ENCODE data around the gene DUSP7. TPM values are rescaled to one million over a fixed set of nuclear protein-coding genes. Genes with fewer than 3 reads are reported as not detected.

Gene DUSP7
- 8.1 and 8.3 TPM in 2 replicates for total RNA-seq

GRCh38 chr3:52056521-52056967 is at the start of gene DUSP7:
TSS of gene DUSP7 (minus strand) at chr3:52056571. CDS start at chr3:52056366, 205 bp downstream.

Other genes with a start within 250 kb of the DUSP7 start
- gene IQCF2, start 195.0 kb downstream of the DUSP7 start, total RNA-seq: not detected in 2 replicates
- gene IQCF5, start 181.0 kb downstream of the DUSP7 start, total RNA-seq: not detected in 2 replicates
- gene IQCF1, start 153.2 kb downstream of the DUSP7 start, total RNA-seq: not detected in 2 replicates
- gene RRP9, start 114.7 kb downstream of the DUSP7 start, total RNA-seq: 10.0 and 14.8 TPM in 2 replicates
- gene PARP3, start 114.2 kb downstream of the DUSP7 start, total RNA-seq: 4.7 and 4.9 TPM in 2 replicates
- under 0.01 TPM in 2 replicates for gene GPR62, start 101.2 kb downstream of the DUSP7 start, total RNA-seq
- 13.1 and 16.9 TPM in 2 replicates for gene PCBP4, start 89.1 kb downstream of the DUSP7 start, total RNA-seq
- gene ABHD14B, start 82.5 kb downstream of the DUSP7 start, total RNA-seq: 13.6 and 19.2 TPM in 2 replicates
- gene ABHD14A, start 81.5 kb downstream of the DUSP7 start, total RNA-seq: 4.0 and 4.4 TPM in 2 replicates
- 16.1 and 18.4 TPM in 2 replicates for gene ACY1, start 73.0 kb downstream of the DUSP7 start, total RNA-seq
- 1,174 and 1,234 TPM in 2 replicates for gene RPL29, start 60.7 kb downstream of the DUSP7 start, total RNA-seq
- gene POC1A, start 97.9 kb upstream of the DUSP7 start, total RNA-seq: 3.4 and 3.8 TPM in 2 replicates
- gene ALAS1, start 141.6 kb upstream of the DUSP7 start, total RNA-seq: 37.6 and 37.9 TPM in 2 replicates
- gene TLR9, start 169.1 kb upstream of the DUSP7 start, total RNA-seq: not detected in 2 replicates
- gene TWF2, start 182.6 kb upstream of the DUSP7 start, total RNA-seq: 93.5 and 125 TPM in 2 replicates
- 13.0 and 16.6 TPM in 2 replicates for gene PPM1M, start 189.2 kb upstream of the DUSP7 start, total RNA-seq
- gene WDR82, start 222.1 kb upstream of the DUSP7 start, total RNA-seq: 77.4 and 96.0 TPM in 2 replicates
- 24.4 and 29.6 TPM in 2 replicates for gene GLYCTK, start 231.3 kb upstream of the DUSP7 start, total RNA-seq